HepG2 (cell line): Measurements from ENCODE around the gene COL9A2. TPM values are rescaled to one million over a fixed set of nuclear protein-coding genes. Genes with fewer than 3 reads are reported as not detected.

Experiments
- FOXK2 ChIP-seq: fragments of 450-650 bp; IDR thresholded peaks from 2 replicates; pipeline ENCODE4 v1.6.1; 2016
- NFE2 ChIP-seq: sonication (generic); formaldehyde crosslinking; IDR thresholded peaks from 2 replicates; pipeline ENCODE4 v1.4.0; 2020; ENCODE audit warnings: missing genetic modification reagents
- PITX1 ChIP-seq: sonication (generic); formaldehyde crosslinking; IDR thresholded peaks from 2 replicates; pipeline ENCODE4 v1.5.1; 2020; ENCODE audit warnings: mild to moderate bottlenecking, missing genetic modification reagents
- POGZ ChIP-seq: sonication (generic); formaldehyde crosslinking; IDR thresholded peaks from 2 replicates; pipeline ENCODE4 v1.4.0; 2020; ENCODE audit warnings: mild to moderate bottlenecking, missing genetic modification reagents
- SETDB1 ChIP-seq: sonication (generic); formaldehyde crosslinking; IDR thresholded peaks from 2 replicates; pipeline ENCODE4 v1.5.1; 2020; ENCODE audit warnings: missing genetic modification reagents, mild to moderate bottlenecking, borderline replicate concordance
- TOE1 ChIP-seq: sonication (generic); formaldehyde crosslinking; IDR thresholded peaks from 2 replicates; pipeline ENCODE4 v1.4.0; 2020; ENCODE audit warnings: mild to moderate bottlenecking, missing genetic modification reagents
- ZBTB40 ChIP-seq, 2 experiments: fragments of 450-650 bp in 1 of 2; sonication (generic) in 1 of 2; formaldehyde crosslinking in 1 of 2; IDR thresholded peaks; 2 replicates each; pipeline versions ENCODE4 v1.6.1 to v1.8.0; 2016 to 2022; ENCODE audit warnings: antibody characterized with exemption in 1 of 2, mild to moderate bottlenecking in 1 of 2, missing genetic modification reagents in 1 of 2
- ZNF709 ChIP-seq: sonication (generic); formaldehyde crosslinking; IDR thresholded peaks from 2 replicates; pipeline ENCODE4 v1.5.0; 2020; ENCODE audit warnings: mild to moderate bottlenecking, missing genetic modification reagents
- ZNF720 ChIP-seq: sonication (generic); formaldehyde crosslinking; IDR thresholded peaks from 2 replicates; pipeline ENCODE4 v1.4.0; 2020; ENCODE audit warnings: missing genetic modification reagents
- ZNF83 ChIP-seq: sonication (generic); formaldehyde crosslinking; IDR thresholded peaks from 2 replicates; pipeline ENCODE4 v1.4.0; 2020; ENCODE audit warnings: missing genetic modification reagents, mild to moderate bottlenecking, borderline replicate concordance
- polyA plus RNA-seq, 8 experiments: library from polyadenylated mRNA; depleted of rRNA in 3 of 8; stranded (reverse) in 7 of 8; unstranded in 1 of 8; fragments of >200 nt; fragmentation: Illumina TruSeq in 4 of 8; extraction: Trizol in 4 of 8; gene quantifications; 2 replicates each; pipeline versions ENCODE4 v1.2.1 to v1.2.3, GENCODE V29; 2011 to 2016; ENCODE audit warnings: low read depth in 4 of 8, missing spikeins in 1 of 8, mixed read lengths in 1 of 8; ENCODE audit not compliant: insufficient read depth in 1 of 8
- total RNA-seq, 5 experiments: library from RNA; depleted of rRNA; stranded (reverse); fragments of >200 nt; fragmentation: Illumina TruSeq; extraction: Trizol; gene quantifications; 2 replicates each; pipeline ENCODE4 v1.2.3, GENCODE V29; 2016; ENCODE audit warnings: low read depth in 1 of 5
- TF ChIP-seq, protein P1 (sequence below): sonication (generic); formaldehyde crosslinking; IDR thresholded peaks from 2 replicates; pipeline ENCODE4 v1.4.0; 2020; ENCODE audit warnings: mild to moderate bottlenecking, missing genetic modification reagents
- TF ChIP-seq, protein P2 (sequence below): sonication (generic); formaldehyde crosslinking; IDR thresholded peaks from 2 replicates; pipeline ENCODE4 v1.8.0; 2022; ENCODE audit warnings: mild to moderate bottlenecking, missing genetic modification reagents, moderate library complexity

The COL9A2 gene
- total and polyA plus RNA-seq, 2 of the 13 experiments (the other 11 are each of a cell fraction or from before 2014, with no cell fraction given) = 20.2 to 26.9 TPM

DNA sequence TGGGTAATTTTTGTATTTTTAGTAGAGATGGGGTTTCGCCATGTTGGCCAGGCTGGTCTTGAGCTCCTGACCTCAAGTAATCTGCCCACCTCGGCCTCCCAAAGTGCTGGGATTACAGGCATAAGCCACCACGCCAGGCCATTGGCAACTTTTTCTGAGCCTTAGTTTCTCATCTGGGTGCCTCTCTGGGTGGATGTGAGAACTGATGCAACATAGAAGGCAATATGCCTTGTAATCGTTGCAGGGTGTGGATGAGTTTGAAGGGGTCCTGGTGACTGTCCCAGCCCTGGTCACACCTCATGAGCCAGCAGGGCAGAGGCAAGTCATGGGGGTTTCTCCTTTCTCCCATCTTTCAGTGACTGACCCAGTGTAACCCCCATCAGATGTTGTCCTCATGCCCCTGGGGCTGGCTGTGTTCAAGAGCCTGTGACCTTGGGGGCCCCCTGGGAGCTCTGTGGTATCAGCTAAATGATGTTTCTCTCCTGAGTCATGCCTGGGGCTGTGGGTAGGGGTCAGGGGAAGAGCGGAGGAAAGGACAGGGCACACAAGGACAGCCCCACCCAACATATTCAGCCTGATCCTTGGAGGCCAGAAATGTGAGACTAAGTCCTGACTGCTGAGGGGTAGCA lies 3.6 kb downstream of the COL9A2 start (continued):
- TF ChIP-seq, protein P1, sequence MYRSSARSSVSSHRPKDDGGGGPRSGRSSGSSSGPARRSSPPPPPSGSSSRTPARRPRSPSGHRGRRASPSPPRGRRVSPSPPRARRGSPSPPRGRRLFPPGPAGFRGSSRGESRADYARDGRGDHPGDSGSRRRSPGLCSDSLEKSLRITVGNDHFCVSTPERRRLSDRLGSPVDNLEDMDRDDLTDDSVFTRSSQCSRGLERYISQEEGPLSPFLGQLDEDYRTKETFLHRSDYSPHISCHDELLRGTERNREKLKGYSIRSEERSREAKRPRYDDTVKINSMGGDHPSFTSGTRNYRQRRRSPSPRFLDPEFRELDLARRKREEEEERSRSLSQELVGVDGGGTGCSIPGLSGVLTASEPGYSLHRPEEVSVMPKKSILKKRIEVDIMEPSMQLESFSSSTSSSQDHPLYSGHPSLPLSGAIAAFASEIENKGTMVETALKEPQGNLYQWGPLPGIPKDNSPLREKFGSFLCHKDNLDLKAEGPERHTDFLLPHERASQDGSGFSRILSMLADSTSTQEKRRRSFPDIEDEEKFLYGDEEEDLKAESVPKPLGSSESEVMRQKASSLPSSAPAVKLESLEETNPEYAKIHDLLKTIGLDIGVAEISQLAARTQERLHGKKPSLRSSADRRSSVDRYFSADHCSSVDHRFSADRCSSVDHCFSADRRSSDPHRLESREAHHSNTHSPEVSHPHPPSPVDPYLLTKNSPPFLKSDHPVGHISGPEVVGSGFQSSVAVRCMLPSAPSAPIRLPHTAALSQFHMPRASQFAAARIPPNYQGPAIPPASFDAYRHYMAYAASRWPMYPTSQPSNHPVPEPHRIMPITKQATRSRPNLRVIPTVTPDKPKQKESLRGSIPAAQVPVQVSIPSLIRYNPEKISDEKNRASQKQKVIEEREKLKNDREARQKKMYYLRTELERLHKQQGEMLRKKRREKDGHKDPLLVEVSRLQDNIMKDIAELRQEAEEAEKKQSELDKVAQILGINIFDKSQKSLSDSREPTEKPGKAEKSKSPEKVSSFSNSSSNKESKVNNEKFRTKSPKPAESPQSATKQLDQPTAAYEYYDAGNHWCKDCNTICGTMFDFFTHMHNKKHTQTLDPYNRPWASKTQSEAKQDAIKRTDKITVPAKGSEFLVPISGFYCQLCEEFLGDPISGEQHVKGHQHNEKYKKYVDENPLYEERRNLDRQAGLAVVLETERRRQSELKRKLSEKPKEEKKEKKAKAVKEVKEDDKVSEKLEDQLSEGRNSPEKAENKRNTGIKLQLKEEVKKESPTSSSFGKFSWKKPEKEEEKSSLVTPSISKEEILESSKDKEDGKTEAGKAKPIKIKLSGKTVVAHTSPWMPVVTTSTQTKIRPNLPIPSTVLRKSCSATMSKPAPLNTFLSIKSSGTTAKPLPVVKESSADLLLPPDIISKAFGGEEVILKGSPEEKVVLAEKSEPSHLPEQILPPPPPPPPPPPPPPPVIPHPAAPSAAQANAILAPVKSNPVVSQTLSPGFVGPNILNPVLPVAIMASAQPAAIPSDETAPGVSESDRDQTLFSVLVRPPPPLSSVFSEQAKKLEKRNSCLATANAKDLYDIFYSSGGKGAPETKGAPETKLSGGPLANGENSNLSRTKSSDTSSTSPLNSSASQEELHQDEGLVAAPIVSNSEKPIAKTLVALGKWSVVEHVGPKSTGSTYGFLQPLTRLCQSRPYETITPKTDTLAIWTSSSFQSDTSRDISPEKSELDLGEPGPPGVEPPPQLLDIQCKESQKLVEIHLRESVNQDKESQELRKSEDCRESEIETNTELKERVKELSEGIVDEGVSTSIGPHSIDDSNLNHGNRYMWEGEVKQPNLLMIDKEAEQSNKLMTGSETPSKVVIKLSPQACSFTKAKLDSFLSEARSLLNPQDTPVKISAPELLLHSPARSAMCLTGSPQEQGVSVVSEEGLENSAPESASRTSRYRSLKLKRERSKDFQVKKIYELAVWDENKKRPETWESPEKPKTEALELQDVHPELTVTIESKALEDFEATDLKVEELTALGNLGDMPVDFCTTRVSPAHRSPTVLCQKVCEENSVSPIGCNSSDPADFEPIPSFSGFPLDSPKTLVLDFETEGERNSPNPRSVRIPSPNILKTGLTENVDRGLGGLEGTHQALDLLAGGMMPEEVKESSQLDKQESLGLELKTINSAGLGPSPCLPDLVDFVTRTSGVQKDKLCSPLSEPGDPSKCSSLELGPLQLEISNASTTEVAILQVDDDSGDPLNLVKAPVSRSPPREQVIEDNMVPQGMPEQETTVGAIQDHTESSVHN (CRISPR knock-in tag) = no peak
- TF ChIP-seq NFE2 = 0 out of 2 replicates have a peak, but pooled peaks have one; percentile 34
- TF ChIP-seq, protein P2, sequence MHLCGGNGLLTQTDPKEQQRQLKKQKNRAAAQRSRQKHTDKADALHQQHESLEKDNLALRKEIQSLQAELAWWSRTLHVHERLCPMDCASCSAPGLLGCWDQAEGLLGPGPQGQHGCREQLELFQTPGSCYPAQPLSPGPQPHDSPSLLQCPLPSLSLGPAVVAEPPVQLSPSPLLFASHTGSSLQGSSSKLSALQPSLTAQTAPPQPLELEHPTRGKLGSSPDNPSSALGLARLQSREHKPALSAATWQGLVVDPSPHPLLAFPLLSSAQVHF (CRISPR knock-in tag) = no peak
- TF ChIP-seq ZBTB40 (IDR thresholded peaks at IDR 0.05) = no peak
- no peak for TF ChIP-seq ZBTB40 (CRISPR knock-in tag; IDR thresholded peaks at IDR 0.05)
- no peak for TF ChIP-seq ZNF720 (CRISPR knock-in tag)
- no peak for TF ChIP-seq ZNF83
- TF ChIP-seq TOE1 (CRISPR knock-in tag) = no peak
- no peak for TF ChIP-seq PITX1 (CRISPR knock-in tag)
- no peak for TF ChIP-seq POGZ (CRISPR knock-in tag)
- no peak for TF ChIP-seq FOXK2
- no peak for TF ChIP-seq SETDB1 (CRISPR knock-in tag)
- no peak for TF ChIP-seq ZNF709 (CRISPR knock-in tag)
